HepG2 (cell line): ENCODE data around the gene AHCYL2. TPM values are rescaled to one million over a fixed set of nuclear protein-coding genes. Genes with fewer than 3 reads are reported as not detected.

Source experiments
- ATAC-seq: fragments of 200-7000 bp; cut with Tn5 transposase; 3 replicates; pipeline ENCODE4 v1.9.1; 2020; ENCODE audit warnings: mild to moderate bottlenecking, moderate library complexity
- BruUV-seq: library from RNA; stranded (reverse); fragments of 400-500 nt; replicated peaks from 2 replicates; lab custom pipeline; 2021; lab: Mats Ljungman, UMichigan
- CTCF ChIA-PET: fragments of 300-600 bp; formaldehyde crosslinking; extraction: SDS; loops from one replicate; lab custom pipeline; 2021; ENCODE audit warnings: low total read pairs, inconsistent platforms, low intra/inter-chr PET ratio; lab: Yijun Ruan, JAX
- POLR2A ChIA-PET: fragments of 350-600 bp; sonication (Branson Sonifier 250); formaldehyde crosslinking; loops from one replicate; lab custom pipeline; 2020; ENCODE audit warnings: antibody characterized with exemption, inconsistent platforms; lab: Yijun Ruan, JAX
- DNase-seq: peaks from one replicate; pipeline ENCODE4 v3.0.0-alpha.2; 2015; ENCODE audit warnings: low spot score
- FAIRE-seq: peaks from 3 replicates; lab custom pipeline; 2011; peaks lifted over from hg19 to GRCh38; lab: Jason Lieb, UNC
- H2AFZ ChIP-seq: one replicate; pipeline ENCODE4 v1.6.1; 2011; ENCODE audit warnings: low read length, inconsistent platforms
- H3K27ac ChIP-seq: fragments of 300-600 bp; 3 replicates; pipeline ENCODE4 v1.8.0; 2011; ENCODE audit warnings: mixed run types, mild to moderate bottlenecking, mixed read lengths, low read length, inconsistent platforms; ENCODE audit not compliant: insufficient read depth; ENCODE audit errors: extremely low read length
- H3K27me3 ChIP-seq, 2 experiments: fragments of 200-600 bp in 1 of 2; 2 replicates in 1 of 2; 3 replicates in 1 of 2; pipeline versions ENCODE4 v1.6.0 to v1.8.0; 2011; ENCODE audit warnings: low read length in 2 of 2, mild to moderate bottlenecking in 2 of 2, moderate library complexity in 2 of 2, inconsistent platforms in 1 of 2; ENCODE audit not compliant: insufficient read depth in 2 of 2, control insufficient read depth in 1 of 2
- H3K36me3 ChIP-seq, 2 experiments: fragments of 200-600 bp in 1 of 2; replicated peaks in 1 of 2; 2 replicates in 1 of 2; 3 replicates in 1 of 2; pipeline versions ENCODE4 v1.5.1 to v1.8.0; 2011; ENCODE audit warnings: low read length in 2 of 2, inconsistent platforms in 1 of 2; ENCODE audit not compliant: insufficient read depth in 2 of 2, control insufficient read depth in 1 of 2
- H3K4me1 ChIP-seq: 2 replicates; pipeline ENCODE4 v1.5.1; 2012; ENCODE audit warnings: low read length, inconsistent platforms; ENCODE audit not compliant: insufficient read depth
- H3K4me2 ChIP-seq: 2 replicates; pipeline ENCODE4 v1.6.0; 2011; ENCODE audit warnings: low read depth, low read length, inconsistent platforms
- H3K4me3 ChIP-seq, 3 experiments: fragments of 200-600 bp in 1 of 3; sonication (generic), shearing (Covaris generic) in 1 of 3; replicated peaks in 1 of 3; 2 replicates each; pipeline ENCODE4 v1.5.1; 2011 to 2016; ENCODE audit warnings: low read length in 3 of 3, inconsistent platforms in 2 of 3, low read depth in 2 of 3, mild to moderate bottlenecking in 2 of 3, control low read depth in 1 of 3, mixed read lengths in 1 of 3; ENCODE audit not compliant: insufficient read depth in 1 of 3
- H3K79me2 ChIP-seq: one replicate; pipeline ENCODE4 v1.6.1; 2011; ENCODE audit warnings: low read length, inconsistent platforms; ENCODE audit not compliant: insufficient read depth
- H3K9ac ChIP-seq: 2 replicates; pipeline ENCODE4 v1.6.0; 2011; ENCODE audit warnings: mild to moderate bottlenecking, low read depth, low read length, inconsistent platforms; ENCODE audit not compliant: insufficient read depth
- H3K9me3 ChIP-seq: 2 replicates; pipeline ENCODE4 v1.5.1; 2012; ENCODE audit warnings: mild to moderate bottlenecking, low read length
- H4K20me1 ChIP-seq: 2 replicates; pipeline ENCODE4 v1.6.0; 2011; ENCODE audit warnings: inconsistent platforms, mild to moderate bottlenecking, low read length, moderate library complexity; ENCODE audit not compliant: insufficient read depth
- GLMP ChIP-seq: sonication (generic); formaldehyde crosslinking; IDR thresholded peaks from 2 replicates; pipeline ENCODE4 v1.9.0; 2021; ENCODE audit warnings: missing genetic modification reagents, mild to moderate bottlenecking, borderline replicate concordance
- HES4 ChIP-seq: sonication (generic); formaldehyde crosslinking; IDR thresholded peaks from 2 replicates; pipeline ENCODE4 v1.9.0; 2021; ENCODE audit warnings: mild to moderate bottlenecking, missing genetic modification reagents, borderline replicate concordance
- HNRNPH1 ChIP-seq: fragments of 200-400 bp; formaldehyde crosslinking; optimal IDR thresholded peaks from 2 replicates; pipeline ENCODE3; 2017; ENCODE audit warnings: mild to moderate bottlenecking, low read depth, low read length
- JUN ChIP-seq: sonication (generic); formaldehyde crosslinking; IDR thresholded peaks from 2 replicates; pipeline ENCODE4 v1.4.0; 2020; ENCODE audit warnings: mild to moderate bottlenecking, missing genetic modification reagents
- JUND ChIP-seq: sonication (generic); formaldehyde crosslinking; IDR thresholded peaks from 2 replicates; pipeline ENCODE4 v1.8.0; 2022; ENCODE audit warnings: mild to moderate bottlenecking, missing genetic modification reagents
- MAFF ChIP-seq: IDR thresholded peaks from 2 replicates; pipeline ENCODE4 v1.6.1; 2011; ENCODE audit warnings: low read depth, low read length, improper control_type of control experiment
- MEIS2 ChIP-seq: sonication (generic); formaldehyde crosslinking; IDR thresholded peaks from 2 replicates; pipeline ENCODE4 v1.9.0; 2021; ENCODE audit warnings: mild to moderate bottlenecking, missing genetic modification reagents
- NAIF1 ChIP-seq: sonication (generic); formaldehyde crosslinking; IDR thresholded peaks from 2 replicates; pipeline ENCODE4 v1.5.0; 2020; ENCODE audit warnings: mild to moderate bottlenecking, missing genetic modification reagents, borderline replicate concordance
- SUZ12 ChIP-seq: fragments of 150-350 bp; IDR thresholded peaks from 2 replicates; pipeline ENCODE4 v1.6.1; 2014; ENCODE audit warnings: low read depth, low read length
- THAP11 ChIP-seq: IDR thresholded peaks from 2 replicates; pipeline ENCODE4 v1.6.1; 2016; ENCODE audit warnings: missing biosample characterization, missing genetic modification reagents
- TRAFD1 ChIP-seq: sonication (generic); formaldehyde crosslinking; IDR thresholded peaks from 2 replicates; pipeline ENCODE4 v1.5.1; 2020; ENCODE audit warnings: missing genetic modification reagents, mild to moderate bottlenecking, borderline replicate concordance
- ZC3H4 ChIP-seq: sonication (generic); formaldehyde crosslinking; IDR thresholded peaks from 2 replicates; pipeline ENCODE4 v1.4.0; 2020; ENCODE audit warnings: missing genetic modification reagents, borderline replicate concordance
- ZNF232 ChIP-seq: sonication (generic); formaldehyde crosslinking; IDR thresholded peaks from 2 replicates; pipeline ENCODE4 v1.4.0; 2020; ENCODE audit warnings: missing genetic modification reagents, borderline replicate concordance
- ZNF460 ChIP-seq: sonication (generic); formaldehyde crosslinking; IDR thresholded peaks from 2 replicates; pipeline ENCODE4 v1.5.1; 2020; ENCODE audit warnings: missing genetic modification reagents, mild to moderate bottlenecking, borderline replicate concordance
- ZSCAN31 ChIP-seq: sonication (generic); formaldehyde crosslinking; IDR thresholded peaks from 2 replicates; pipeline ENCODE4 v1.5.0; 2020; ENCODE audit warnings: low read depth, mild to moderate bottlenecking, missing genetic modification reagents
- WGBS: methylation state at CpG from one replicate; pipeline ENCODE4 v1.1.6; 2017; ENCODE audit warnings: low lambda C conversion rate; 5-methylcytosine and 5-hydroxymethylcytosine counted together
- in situ Hi-C: cut with HindIII; loops from 2 replicates; pipeline ENCODE4 v1.10.0; 2017; ENCODE audit warnings: low pct_unique_long_range_greater_than_20kb; ENCODE audit not compliant: extremely low pct_ligation_motif_present
- intact Hi-C: fragments of 100-400 bp; cut with micrococcal nuclease; formaldehyde crosslinking; loops from one replicate; pipeline ENCODE4 v1.10.0; 2022; ENCODE audit not compliant: unreplicated experiment
- polyA plus RNA-seq, 8 experiments: library from polyadenylated mRNA; depleted of rRNA in 3 of 8; stranded (reverse) in 7 of 8; unstranded in 1 of 8; fragments of >200 nt; fragmentation: Illumina TruSeq in 4 of 8; extraction: Trizol in 4 of 8; gene quantifications; 2 replicates each; pipeline versions ENCODE4 v1.2.1 to v1.2.3, GENCODE V29; 2011 to 2016; ENCODE audit warnings: low read depth in 4 of 8, missing spikeins in 1 of 8, mixed read lengths in 1 of 8; ENCODE audit not compliant: insufficient read depth in 1 of 8
- total RNA-seq, 5 experiments: library from RNA; depleted of rRNA; stranded (reverse); fragments of >200 nt; fragmentation: Illumina TruSeq; extraction: Trizol; gene quantifications; 2 replicates each; pipeline ENCODE4 v1.2.3, GENCODE V29; 2016; ENCODE audit warnings: low read depth in 1 of 5

The AHCYL2 gene
- total and polyA plus RNA-seq, 2 of the 13 experiments (the other 11 are each of a cell fraction or from before 2014, with no cell fraction given), result 9.5 to 14.7 TPM

GRCh38 chr7:129381710-129382484 lies 157.1 kb downstream of the AHCYL2 start:
- no peak overlapping the region for H2AFZ ChIP-seq
- H3K9me3 ChIP-seq, result no peaks in the 10 kb centered on the region
- ATAC-seq (no peak), DNase-seq (no peak), FAIRE-seq (no peak)
- in situ Hi-C loops (no loop called here), intact Hi-C loops (no loop called here)
- 99% methylated on average over 9 of the region's 9 CpGs for WGBS
- no peak overlapping the region for H3K9ac ChIP-seq
- ChIA-PET POLR2A (no interaction called here), CTCF (no interaction called here)
- H3K27me3 ChIP-seq, result no peaks in the 10 kb centered on the region
- H3K79me2 ChIP-seq, result no peaks in the 10 kb centered on the region
- 0 out of 5 replicates have a peak, but pooled peaks cover 0 to 2% of the 10 kb centered on the region in 2 experiments for H3K36me3 ChIP-seq
- no peak overlapping the region for H3K4me2 ChIP-seq
- no peak overlapping the region for H3K4me3 ChIP-seq
- BruUV-seq, result no TSS peak
- H3K4me1 ChIP-seq, result peaks cover 5% of the 10 kb centered on the region; the same call in 1 of the 2 replicates
- TF ChIP-seq THAP11 (CRISPR knock-in tag) (no peak), TRAFD1 (no peak), JUN (no peak), ZC3H4 (CRISPR knock-in tag) (no peak), ZSCAN31 (no peak), MEIS2 (CRISPR knock-in tag) (no peak), SUZ12 (no peak), ZNF232 (no peak), MAFF (no peak), ZNF460 (CRISPR knock-in tag) (no peak), HES4 (CRISPR knock-in tag) (no peak), NAIF1 (CRISPR knock-in tag) (no peak), JUND (no peak), HNRNPH1 (no peak), GLMP (CRISPR knock-in tag) (no peak)
- H3K27ac ChIP-seq, result no peak overlapping the region
- H4K20me1 ChIP-seq, result no peaks in the 10 kb centered on the region
